Bone marrow (tissue), 2 donors: ENCODE results near the gene UBASH3A.
A peak's percentile ranks its signal among the peaks of the same experiment; 100 is the strongest.

Experiments used
- DNase-seq, 2 donors: peaks; one replicate each; lab custom pipeline; 2025; lab: John Stamatoyannopoulos, UW

UBASH3A gene

GRCh38 chr21:42490720-42491119 is 87.0 kb downstream of the UBASH3A start:
- DNase-seq, result no peak

GRCh38 chr21:42491328-42491727 is 87.6 kb downstream of the UBASH3A start:
- DNase-seq, result no peak

GRCh38 chr21:42492201-42492600 is 88.5 kb downstream of the UBASH3A start:
- DNase-seq, result no peak

GRCh38 chr21:42493109-42494060 is 89.7 kb downstream of the UBASH3A start:
- no peak for DNase-seq

GRCh38 chr21:42495027-42495426 is 91.3 kb downstream of the UBASH3A start:
- DNase-seq, result no peak

- DNase-seq, result no peak
Measured at GRCh38 chr21:42495765-42496119, 92.0 kb downstream of the UBASH3A start.

GRCh38 chr21:42496120-42496838 is 92.6 kb downstream of the UBASH3A start, which contains the start of gene RSPH1:
Gene RSPH1 (minus strand): TSS chr21:42496224. CDS start chr21:42496186, 38 bp downstream.
- peak; percentile 92 to 97 for DNase-seq

GRCh38 chr21:42496839-42497202 is 93.1 kb downstream of the UBASH3A start:
- no peak for DNase-seq
